ENCODE results near the gene CDH4.
"Not testable (repeated sequence)": the region's sequence is repeated elsewhere in the genome, so short reads cannot be mapped to it uniquely, and the experiment has no call there.

CDH4 gene

GRCh38 chr20:61846074-61846473 lies 594.0 kb downstream of the CDH4 start:
- DNase-seq (ENCODE audit: low read depth in 2 of 2), result no peak

- DNase-seq (ENCODE audit: low read depth in 2 of 2), result no peak
These were observed 594.8 kb downstream of the CDH4 start for GRCh38 chr20:61846741-61847419.

- no peak for DNase-seq (ENCODE audit: low read depth in 2 of 2)
These were observed 595.3 kb downstream of the CDH4 start for GRCh38 chr20:61847420-61847748.

DNA sequence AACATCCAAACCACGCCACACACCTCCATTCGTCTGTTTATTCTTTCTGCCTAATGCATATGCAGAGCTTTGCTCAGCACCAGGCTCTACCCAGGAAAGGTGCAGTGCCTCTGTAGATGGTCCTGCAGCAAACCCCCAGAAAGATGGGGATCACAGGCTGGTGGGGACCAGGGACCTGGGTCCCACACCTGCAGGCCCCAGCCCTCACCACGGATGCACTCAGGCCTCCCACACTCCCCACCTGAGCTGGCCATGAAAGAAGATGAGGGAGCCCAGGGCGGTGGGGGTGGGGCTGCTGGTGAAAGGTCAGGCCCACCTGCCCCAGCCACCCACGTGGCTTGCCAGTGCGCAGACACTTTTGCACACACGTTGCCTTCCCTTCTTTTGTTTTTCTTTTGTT lies 595.9 kb downstream of the CDH4 start:
- DNase-seq (ENCODE audit: low read depth in 2 of 2), result no peak

GRCh38 chr20:61848851-61849250 lies 596.8 kb downstream of the CDH4 start:
- no peak for DNase-seq (ENCODE audit: low read depth in 2 of 2)

GRCh38 chr20:61849376-61849775 lies 597.3 kb downstream of the CDH4 start:
- DNase-seq (ENCODE audit: low read depth in 2 of 2), result no peak

DNA sequence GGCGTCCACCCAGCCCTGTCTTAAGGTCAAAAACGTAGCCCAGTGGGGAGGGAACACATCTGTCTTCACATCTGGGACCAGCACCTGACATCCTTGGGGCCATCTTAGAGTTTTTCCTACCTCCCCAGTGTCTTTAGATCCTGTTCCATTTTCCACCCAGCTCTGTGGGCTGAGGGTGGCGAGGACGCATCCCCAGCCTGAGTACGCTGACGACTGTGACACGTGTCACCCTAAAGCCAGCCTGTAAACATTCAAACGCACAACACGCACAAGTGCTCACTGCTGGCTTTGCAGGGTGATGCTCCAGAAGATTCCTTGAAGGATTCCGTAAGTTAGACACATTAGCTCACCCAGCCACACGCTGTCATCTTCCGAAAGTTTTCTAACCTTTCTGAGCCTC lies 597.8 kb downstream of the CDH4 start:
- no peak for DNase-seq (ENCODE audit: low read depth in 2 of 2)

GRCh38 chr20:61850457-61850856 lies 598.4 kb downstream of the CDH4 start:
- no peak for DNase-seq (ENCODE audit: low read depth in 2 of 2)

GRCh38 chr20:61850926-61851900 lies 599.2 kb downstream of the CDH4 start:
- DNase-seq (ENCODE audit: low read depth in 2 of 2), result no peak

GRCh38 chr20:61852268-61853072 lies 600.4 kb downstream of the CDH4 start:
- DNase-seq (ENCODE audit: low read depth in 2 of 2), result no peak

DNA sequence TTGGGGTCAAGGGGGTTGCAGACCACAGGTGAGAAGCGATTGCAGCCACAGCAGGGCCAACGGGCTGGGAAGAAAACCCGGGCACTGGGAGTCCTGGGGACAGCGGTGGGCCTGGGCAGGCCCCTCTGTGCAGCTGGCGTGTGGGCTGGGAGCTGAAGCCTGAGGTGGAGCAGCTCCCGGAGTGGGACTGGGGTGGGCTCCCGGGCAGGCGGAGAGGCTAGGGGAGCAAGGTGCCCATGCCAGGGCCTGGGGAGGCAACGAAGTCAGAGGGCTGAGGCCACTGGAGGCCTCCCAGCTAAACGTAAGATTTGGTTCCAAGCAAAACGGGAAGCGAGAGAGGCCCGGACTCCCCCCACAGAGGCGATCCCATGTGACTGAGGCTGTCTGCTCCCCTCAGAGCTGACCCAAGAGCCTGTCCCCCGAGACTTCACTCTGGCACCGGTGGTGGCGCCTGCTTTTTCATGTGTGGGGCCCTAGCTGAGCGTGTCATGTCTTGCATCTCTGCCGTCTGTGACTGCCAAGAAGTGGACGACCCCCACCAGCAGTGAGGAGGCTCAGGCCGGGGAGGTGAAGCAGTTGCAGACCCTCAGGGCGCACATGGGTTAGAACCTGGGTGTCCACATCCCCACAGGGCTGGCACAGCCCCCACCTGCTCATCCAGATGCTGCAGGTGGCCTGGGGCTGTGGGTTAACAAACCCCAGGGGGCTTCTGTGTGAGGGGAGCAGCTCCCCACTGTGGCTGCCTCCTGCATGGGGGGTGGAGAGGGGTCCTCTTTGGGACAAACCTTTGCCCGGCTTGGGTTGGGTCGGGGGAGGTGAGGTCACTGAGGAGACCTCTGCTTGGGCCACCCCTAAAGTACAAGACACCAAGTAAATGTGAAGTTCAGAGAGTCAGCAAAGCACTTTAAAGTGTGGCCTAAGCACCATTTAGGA lies 601.3 kb downstream of the CDH4 start:
- no peak for DNase-seq (ENCODE audit: low read depth in 2 of 2)

GRCh38 chr20:61854538-61854937 lies 602.5 kb downstream of the CDH4 start:
- not testable (repeated sequence) for DNase-seq (ENCODE audit: low read depth in 2 of 2)

GRCh38 chr20:61855286-61855685 lies 603.2 kb downstream of the CDH4 start:
- no peak for DNase-seq (ENCODE audit: low read depth in 2 of 2)

GRCh38 chr20:61856626-61857413 lies 604.8 kb downstream of the CDH4 start:
- no peak for DNase-seq (ENCODE audit: low read depth in 2 of 2)

DNA sequence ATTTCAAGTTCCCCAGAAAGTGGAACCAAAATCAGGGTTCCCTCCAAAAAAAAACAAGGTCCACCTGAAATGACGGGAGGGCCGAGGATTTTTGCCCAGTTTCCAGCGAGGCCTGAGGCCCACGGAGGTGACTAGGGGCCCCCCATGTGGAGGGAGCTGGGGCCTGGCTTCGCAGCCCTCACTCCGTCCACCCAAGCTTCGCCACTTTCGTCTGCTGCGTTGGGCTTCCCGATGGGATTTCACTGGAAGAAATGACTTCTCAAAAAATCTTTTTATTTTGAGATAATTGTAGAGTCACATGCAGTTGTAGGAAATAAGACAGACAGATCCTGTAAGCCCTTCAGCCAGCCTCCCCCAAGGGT lies 605.3 kb downstream of the CDH4 start:
- no peak for DNase-seq (ENCODE audit: low read depth in 2 of 2)

DNA sequence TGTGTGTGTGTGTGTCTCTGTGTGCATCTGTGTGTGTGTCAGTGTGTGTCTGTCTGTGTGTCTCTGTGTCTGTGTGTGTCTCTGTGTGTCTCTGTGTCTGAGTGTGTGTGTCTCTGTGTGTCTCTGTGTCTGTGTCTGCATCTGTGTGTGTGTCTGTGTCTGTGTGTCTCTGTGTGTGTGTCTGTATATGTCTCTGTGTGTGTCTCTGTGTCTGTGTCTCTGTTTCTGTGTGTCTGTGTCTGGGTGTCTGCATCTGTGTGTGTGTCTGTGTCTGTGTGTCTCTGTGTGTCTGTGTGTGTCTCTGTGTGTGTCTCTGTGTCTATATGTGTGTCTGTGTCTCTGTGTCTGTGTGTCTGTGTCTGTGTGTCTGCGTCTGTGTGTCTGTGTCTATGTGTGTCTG lies 605.8 kb downstream of the CDH4 start:
- no peak for DNase-seq (ENCODE audit: low read depth in 2 of 2)

GRCh38 chr20:61859767-61860166 lies 607.7 kb downstream of the CDH4 start:
- no peak for DNase-seq (ENCODE audit: low read depth in 2 of 2)

DNA sequence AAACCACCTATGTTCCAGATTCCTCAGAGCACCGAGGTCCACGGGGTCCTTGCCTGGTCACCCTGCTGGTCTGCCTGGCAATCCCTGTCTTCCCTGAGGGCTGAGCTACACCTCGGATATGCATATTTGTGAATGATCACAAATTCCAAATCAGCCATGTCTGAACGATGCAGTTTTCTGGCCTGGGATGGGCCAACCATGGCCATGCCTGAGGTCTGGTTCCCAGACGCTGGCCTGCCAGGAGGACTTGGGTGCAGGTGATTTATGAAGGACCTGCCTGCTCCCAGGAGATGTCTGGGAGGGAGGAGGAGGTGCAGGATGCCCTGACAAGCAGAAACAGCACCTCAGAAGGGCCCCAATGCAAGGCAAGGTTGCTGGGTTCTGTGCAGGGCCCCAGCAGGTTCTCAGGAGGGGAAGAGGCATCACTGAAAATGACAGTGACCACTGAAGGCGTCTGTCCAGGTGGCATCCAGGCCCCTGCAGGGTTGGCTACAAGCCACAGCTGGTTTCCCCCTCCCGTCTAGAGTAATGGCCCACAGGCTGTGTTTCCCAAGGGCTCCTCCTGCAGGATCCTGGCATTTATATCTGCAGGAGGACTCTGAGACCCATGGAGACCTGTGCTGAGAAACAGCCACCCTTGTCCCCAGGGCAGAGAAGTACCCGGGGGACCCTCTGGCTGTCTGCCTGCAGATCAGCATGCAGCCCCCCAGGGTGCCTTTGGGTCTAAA lies 608.4 kb downstream of the CDH4 start:
- DNase-seq (ENCODE audit: low read depth in 2 of 2), result no peak

DNA sequence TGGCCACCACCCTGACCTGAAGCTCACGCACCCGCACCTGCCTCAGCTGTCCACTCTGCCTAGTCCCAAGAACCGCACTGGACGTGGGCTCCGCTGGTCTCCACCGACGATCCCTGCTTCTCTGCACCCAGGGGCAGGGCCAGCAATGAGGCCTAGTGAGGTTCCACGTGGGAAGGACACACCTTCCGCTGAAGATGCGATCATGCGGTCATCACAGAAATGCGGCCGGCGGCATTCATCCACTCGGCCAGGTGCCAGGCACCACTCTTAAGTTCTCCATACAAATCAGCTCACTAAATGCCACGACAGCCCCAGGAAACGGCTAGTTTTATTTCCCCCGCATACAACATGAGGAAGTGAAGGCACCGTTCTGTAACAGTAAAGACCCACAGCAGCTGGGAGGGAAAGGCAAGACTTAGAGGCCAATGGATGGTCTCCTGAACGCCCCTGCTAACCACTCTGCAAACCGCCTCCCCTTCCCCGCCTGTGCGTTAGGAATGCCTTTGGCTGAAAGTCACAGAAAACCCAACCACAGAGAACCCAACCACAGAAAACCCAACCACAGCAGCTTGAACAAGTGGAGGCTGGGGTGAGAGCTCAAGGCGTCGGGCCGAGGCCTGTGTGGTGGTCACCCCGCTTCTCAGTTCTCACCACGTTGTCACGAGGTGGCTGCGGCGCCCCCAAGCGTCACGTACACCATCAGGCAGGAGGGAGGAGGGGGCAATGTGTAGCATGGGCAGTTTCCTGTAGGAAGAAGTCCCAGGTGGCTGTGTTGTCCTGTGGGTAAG lies 609.2 kb downstream of the CDH4 start:
- DNase-seq (ENCODE audit: low read depth in 2 of 2), result no peak
